ENCODE data around the gene S100A3.

S100A3 gene

GRCh38 chr1:153547560-153548551 lies 1.2 kb downstream of the S100A3 start:
- DNase-seq (no peak), ATAC-seq (no peak)

GRCh38 chr1:153546796-153547559 lies 2.1 kb downstream of the S100A3 start:
- DNase-seq (no peak), ATAC-seq (no peak)

DNA sequence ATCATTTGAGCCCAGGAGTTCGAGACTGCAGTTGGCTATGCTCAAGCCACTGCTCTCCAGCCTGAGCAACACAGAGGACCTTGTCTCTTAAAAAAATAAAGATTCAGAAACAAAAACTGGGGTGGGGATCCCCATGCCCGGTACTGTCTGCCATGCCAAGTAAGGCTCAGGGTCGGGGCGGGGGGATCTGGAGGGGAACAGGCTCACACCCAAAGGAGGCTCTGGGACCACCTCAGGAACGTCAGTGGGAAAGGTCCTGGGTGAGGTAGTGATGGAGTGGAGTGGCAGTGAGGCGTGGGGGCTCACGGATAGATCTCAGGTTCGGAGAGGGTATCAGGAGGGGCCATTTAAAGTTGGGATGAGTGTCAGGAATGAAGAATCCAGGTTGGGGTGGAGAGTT lies 2.7 kb downstream of the S100A3 start:
- DNase-seq (no peak), ATAC-seq (no peak)

DNA sequence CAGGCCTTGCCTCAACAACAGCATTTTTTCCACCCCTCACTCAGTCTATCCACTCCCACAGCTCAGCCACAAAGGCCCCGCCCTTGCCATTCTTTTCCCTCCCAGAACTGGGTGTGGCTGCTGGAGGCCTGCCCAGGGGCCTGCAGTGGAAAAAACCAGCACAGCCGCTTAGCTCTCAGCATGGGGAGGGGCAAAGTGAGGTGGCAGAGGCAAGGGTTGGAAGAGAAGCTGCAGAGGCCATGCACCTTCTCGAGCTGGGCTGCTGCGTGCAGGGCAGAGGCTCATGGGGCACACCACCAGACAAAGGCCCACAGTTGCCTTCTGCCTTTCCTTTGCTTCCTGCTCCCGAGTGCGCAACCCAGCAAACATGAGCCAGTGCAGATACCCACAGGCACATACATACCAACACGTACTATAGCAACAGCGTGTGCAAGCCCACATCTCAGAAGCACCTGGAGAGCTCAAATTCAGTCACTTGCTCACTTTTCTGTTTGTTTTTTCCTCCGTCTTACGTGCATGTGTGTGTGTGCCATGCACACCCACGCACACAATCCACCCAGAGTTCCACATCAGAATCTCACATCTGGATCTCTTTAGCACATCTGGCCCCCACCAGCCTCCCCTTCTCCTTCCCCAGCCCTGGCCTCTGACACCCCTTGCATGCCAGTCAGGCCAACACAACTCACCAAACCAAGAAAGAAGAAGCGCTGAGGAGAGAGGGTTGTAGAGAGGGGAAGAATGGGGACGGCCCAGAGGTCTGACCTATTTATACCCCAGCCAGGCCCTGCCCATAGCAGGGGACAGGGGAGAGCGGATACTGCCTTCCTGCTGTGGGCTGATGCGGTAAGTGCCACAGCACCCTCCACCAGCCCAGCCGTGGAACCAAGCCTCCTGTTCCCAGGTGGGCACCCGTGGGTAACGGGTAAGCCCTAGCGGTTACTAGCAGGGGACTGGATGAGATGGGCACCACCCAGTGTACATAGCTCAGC lies 3.7 kb downstream of the S100A3 start, which contains the start of gene S100A4:
Gene S100A4 (minus strand): TSS at position 740 of the 989 bp plus-strand sequence. CDS start 1,012 bp downstream, outside the sequence.
- DNase-seq (peak; percentile 93), ATAC-seq (peak; percentile 82)

DNA sequence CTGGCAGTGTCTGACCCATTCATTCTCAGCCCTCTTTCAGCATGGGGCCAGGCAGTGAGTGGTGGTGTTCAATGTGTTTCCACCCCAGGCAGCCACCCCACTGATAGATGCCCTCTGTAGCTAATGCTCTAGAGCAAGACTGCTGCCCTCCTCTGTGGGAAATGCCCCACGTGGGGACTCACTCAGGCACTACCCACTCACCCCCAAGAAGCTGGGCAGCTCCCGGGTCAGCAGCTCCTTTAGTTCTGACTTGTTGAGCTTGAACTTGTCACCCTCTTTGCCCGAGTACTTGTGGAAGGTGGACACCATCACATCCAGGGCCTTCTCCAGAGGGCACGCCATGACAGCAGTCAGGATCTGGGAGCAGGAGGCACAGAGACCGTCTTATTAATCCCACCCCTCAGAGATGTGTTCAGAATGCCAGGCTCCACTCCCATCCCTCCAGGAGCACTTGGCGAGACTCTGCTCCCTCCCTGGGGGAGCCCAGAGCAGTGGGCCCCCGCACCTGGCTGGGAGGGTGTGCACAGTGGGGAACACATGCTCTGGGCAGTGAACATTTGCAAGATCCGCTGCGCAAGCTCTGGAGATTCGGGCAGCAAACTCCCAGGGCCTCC lies 4.5 kb downstream of the S100A3 start:
- no peak for ATAC-seq
- DNase-seq: peak; percentile 33

DNA sequence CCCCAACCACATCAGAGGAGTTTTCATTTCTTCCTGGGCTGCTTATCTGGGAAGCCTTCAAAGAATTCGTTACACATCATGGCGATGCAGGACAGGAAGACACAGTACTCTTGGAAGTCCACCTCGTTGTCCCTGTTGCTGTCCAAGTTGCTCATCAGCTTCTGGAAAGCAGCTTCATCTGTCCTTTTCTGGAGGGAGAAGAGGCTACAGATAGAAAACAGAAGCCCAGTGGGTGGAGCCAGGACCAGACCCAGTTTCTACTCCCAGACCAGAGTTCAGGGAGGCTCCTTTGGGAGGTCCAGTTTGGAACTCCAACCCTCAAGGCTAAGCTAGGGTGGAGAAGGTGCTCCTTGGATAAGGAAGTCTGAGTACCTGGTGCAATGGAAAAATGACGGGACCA lies 5.3 kb downstream of the S100A3 start:
- ATAC-seq: no peak
- peak; percentile 7 for DNase-seq

DNA sequence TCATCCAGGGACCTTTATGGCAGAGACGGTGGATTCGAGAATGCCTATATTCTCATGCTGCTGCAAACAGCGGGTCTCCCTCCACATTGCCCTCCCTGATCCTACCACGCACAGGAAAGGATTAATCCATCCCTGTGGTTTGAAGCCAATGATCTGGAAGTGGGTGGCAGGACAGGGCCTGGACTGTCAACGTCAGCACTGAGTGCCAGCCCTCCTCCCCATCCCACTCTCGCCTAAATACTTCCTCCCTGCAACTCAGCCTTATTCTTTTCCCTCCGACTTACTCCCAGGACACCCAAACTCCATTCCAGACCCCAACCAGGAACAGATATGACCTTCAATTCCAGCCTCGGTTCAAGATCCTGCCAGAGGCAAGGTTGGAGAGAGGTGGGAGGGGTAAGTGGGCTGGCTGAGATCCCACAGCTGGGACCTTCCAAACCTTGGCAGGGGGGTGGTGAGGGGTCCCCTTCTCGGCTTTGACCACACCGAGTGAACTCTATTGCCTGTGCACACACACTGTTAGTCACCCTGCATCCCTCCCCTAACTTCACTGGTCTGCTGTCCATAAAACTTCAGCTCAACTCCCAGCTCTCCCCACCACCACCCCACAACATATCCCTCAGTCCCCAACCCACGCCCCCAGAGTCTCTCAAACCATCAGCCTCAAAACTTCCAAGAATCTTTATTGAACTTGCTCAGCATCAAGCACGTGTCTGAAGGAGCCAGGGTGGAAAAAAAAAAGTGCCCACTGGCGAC lies 5.9 kb downstream of the S100A3 start:
- DNase-seq (peak; percentile 12), ATAC-seq (no peak)

- peak; percentile 19 for DNase-seq
These were observed 7.1 kb downstream of the S100A3 start for GRCh38 chr1:153541641-153542590.

GRCh38 chr1:153540394-153541361 lies 8.4 kb downstream of the S100A3 start, which contains the start of gene S100A5:
Gene S100A5 (minus strand): TSS chr1:153540934. CDS start chr1:153540191, 743 bp downstream.
- no peak for ATAC-seq

More at GRCh38 chr1:153541641-153542590, 7.1 kb downstream of the S100A3 start:
- ATAC-seq: no peak

DNA sequence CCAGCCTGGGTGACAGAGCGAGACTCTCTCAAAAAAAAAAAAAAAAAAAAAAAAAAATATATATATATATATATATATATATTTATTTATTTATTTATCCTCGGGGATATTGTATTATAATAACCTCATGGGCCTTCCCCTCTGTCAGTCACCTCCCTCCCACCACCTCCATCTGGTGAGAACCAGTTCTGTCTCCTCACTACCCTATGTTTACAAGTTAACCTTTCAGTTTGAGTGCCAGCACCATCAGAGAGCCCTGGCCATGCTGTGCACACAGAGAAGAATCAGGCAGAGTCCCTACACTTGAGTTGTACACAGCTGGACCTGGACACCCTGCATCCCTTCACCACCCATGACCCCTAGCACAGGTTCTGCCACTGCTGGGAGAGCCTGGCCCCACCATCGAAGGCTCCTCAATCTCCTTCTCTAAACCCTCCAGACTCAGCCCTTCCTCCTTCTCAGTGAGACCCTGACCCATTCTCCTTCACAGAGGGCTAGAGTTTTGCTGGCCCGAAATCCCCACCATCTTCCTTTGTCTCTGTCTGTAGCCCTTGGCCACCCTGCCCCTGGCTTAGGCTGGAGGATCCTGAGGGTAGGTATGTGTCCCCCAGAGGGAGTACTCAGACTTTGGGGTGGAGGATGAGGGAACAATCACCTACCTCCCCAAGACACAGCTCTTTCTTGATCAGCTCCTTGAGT lies 9.5 kb downstream of the S100A3 start:
- no peak for ATAC-seq
- peak; percentile 8 for DNase-seq

More at GRCh38 chr1:153540394-153541361, 8.4 kb downstream of the S100A3 start, which contains the start of gene S100A5:
- peak; percentile 56 for DNase-seq

DNA sequence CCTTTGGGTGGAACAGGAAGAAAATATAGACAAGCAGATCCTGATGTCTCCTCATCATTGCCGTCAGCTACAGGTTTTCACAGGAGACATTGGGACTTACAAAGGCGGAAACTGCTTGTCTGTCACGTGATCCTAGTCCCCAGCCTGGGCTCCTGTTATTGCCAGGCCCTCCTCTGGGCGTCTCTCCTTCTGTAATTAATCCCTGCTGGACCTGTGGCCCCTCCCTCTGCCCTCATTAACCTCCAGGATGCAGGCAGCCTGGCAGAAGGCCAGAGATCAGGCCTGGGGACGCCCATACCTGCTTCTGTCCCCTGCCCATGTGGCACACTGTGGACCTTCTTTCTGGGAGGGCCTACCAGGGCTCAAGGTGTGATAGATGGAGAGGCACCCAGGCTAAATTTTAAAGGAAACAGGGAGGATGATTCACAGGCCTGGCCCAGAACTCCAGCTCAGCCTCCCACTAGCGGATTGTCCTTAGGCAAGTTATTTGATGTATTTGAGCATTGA lies 10.7 kb downstream of the S100A3 start:
- no peak for DNase-seq
- no peak for ATAC-seq

- ATAC-seq (no peak), DNase-seq (no peak)
These were observed 11.7 kb downstream of the S100A3 start for GRCh38 chr1:153537376-153537730.

DNA sequence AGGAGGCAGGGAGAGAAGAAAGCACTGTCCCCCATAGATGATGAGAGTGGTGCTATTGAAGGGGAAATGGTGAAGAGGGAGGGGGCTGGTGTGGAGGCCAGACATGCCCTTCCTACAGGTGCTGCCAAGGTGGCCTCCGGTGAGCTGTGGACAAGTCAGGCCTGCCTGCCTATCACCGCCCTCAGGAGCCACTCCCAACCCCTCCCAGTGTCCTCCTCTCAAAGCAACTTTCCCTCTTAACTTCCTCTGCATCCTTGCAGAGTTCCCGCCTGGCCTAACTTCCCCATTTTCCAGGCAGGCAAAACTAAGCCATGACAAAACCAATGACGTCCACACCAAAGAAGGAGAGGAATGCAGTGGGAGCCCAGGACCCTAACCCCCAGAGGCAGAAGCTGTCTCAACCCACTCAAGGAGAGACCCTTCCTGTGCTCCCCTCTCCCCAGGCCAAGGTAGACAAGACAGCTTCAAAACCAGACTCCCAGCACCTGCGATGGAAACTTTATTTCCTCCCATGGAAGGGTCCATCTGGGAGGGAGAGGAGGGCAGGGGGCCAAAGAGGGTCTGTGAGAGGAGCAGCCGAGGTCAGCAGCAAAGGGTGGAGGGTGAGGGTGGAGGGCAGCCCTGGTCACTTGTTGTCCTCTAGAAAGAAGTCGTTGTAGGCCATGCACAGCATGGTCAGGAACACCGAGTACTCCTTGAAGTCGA lies 12.2 kb downstream of the S100A3 start:
- no peak for DNase-seq

DNA sequence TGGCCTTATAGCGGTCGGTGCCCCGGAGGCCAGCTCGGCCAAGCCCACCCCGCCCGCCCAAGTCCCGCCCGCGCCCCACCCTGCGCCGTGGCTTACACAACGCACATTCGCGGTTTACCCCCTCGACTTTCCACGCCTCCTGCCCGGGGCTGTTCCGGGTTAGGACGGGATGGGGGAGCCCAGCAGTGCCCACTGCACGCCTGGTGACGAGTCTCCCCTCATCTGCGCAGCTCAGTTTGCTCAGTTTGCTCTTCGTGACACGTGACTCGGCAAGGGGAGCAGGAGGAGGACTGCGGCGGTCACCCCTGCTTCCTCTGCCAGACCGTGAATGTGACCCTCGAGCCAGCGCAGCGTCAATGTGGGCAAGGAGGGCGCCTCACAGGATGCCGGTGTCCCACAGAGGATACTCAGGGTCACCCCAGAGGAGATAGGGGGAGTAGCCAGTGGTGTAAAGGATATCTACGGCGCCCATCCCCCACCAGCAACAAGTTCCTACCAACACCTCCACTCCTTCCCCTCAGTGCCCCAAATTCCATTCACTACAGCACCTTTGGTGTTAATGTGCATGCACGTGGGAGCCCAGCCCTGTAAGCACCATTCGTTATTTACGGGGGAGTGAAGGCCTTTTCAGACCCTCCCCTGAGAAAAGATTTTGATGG lies 12.9 kb downstream of the S100A3 start:
- peak; percentile 77 for ATAC-seq

More for the DNA sequence above, 12.2 kb downstream of the S100A3 start:
- no peak for ATAC-seq

DNA sequence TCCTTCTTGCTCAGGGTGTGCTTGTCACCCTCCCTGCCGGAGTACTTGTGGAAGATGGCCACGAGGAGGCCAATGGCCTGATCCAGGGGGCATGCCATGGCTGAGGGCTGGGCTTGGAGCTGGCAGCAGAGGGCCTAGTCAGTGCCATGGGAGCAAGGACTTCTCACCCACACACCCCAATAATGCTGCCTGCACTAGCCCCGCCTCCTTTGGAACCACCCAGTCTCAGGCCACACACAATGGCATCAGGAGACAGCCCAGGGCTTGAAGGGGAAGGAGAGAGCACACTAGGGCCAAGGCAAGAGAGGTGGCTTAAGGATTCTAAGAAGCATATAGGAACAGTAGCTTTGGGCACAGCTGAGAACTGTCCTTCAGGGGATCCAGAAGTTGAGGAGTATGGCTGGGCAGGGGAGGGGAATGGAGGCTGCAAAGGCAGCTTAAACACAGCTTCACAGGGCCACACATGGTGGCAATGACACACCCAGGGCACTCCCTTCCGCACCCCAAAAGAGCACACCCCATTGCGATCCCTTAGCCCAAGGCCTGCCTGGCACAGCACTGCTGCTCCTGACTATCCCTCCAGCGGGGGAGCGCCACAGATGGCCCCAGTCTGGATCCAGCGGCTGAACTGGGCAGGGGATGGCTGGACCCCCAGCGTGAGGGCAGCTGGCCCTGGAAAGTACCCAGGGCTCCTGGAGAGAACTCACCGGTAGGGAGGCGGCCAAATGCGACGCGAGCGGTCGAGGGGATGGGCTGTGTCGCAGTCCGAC lies 13.6 kb downstream of the S100A3 start, which contains the start of gene S100A6:
Gene S100A6 (minus strand): TSS at position 750 of the 770 bp plus-strand sequence. CDS start 652 bp downstream, at position 98.
- ATAC-seq (peak; percentile 37), DNase-seq (peak; percentile 58)

More for the DNA sequence above, 12.9 kb downstream of the S100A3 start:
- peak; percentile 85 for DNase-seq
